HK-2 (cell line): ENCODE data around the gene ITGB4.

Source experiments
- DNase-seq: peaks from one replicate; pipeline ENCODE4 v3.0.0-alpha.2; 2018; ENCODE audit not compliant: unreplicated experiment

Gene ITGB4

GRCh38 chr17:75791254-75791653 is 70.0 kb downstream of the ITGB4 start:
- DNase-seq: no peak

GRCh38 chr17:75793460-75793859 is 72.2 kb downstream of the ITGB4 start:
- no peak for DNase-seq

GRCh38 chr17:75795820-75796607 is 74.8 kb downstream of the ITGB4 start:
- DNase-seq: no peak

- no peak for DNase-seq
Observed at GRCh38 chr17:75799402-75799801, 78.1 kb downstream of the ITGB4 start.

GRCh38 chr17:75803883-75804282 is 82.6 kb downstream of the ITGB4 start:
- no peak for DNase-seq

GRCh38 chr17:75806822-75807500 is 85.7 kb downstream of the ITGB4 start:
- no peak for DNase-seq
